HEK293 (cell line): ENCODE measurements around the gene RBFOX1.

ENCODE experiments used
- CTCF ChIA-PET: fragments of 350-600 bp; formaldehyde crosslinking; extraction: SDS; loops from one replicate; lab custom pipeline; 2021; ENCODE audit warnings: antibody characterized with exemption; lab: Yijun Ruan, JAX
- POLR2A ChIA-PET: fragments of 300-600 bp; formaldehyde crosslinking; extraction: SDS; loops from one replicate; lab custom pipeline; 2020; ENCODE audit warnings: antibody characterized with exemption, inconsistent platforms; lab: Yijun Ruan, JAX
- H3K27ac ChIP-seq: fragments of 200-500 bp; sonication (Bioruptor generic); 2 replicates; pipeline ENCODE4 v1.5.1; 2014; ENCODE audit warnings: low read depth, low read length, control low read depth, inconsistent platforms; ENCODE audit errors: extremely low read depth
- H3K36me3 ChIP-seq, 2 experiments: fragments of 200-500 bp in 1 of 2; sonication (Bioruptor generic) in 1 of 2; 1 replicate in 1 of 2; 2 replicates in 1 of 2; pipeline ENCODE4 v1.5.1; 2014 to 2017; ENCODE audit warnings: inconsistent platforms in 2 of 2, low read length in 2 of 2; ENCODE audit not compliant: control insufficient read depth in 2 of 2, insufficient read depth in 1 of 2
- H3K4me1 ChIP-seq: fragments of 200-500 bp; sonication (Bioruptor generic); 2 replicates; pipeline ENCODE4 v1.5.1; 2014; ENCODE audit warnings: mild to moderate bottlenecking, low read length, inconsistent platforms; ENCODE audit not compliant: control insufficient read depth, insufficient read depth
- H3K4me3 ChIP-seq: 2 replicates; pipeline ENCODE4 v1.5.1; 2011; ENCODE audit warnings: low read depth, mild to moderate bottlenecking, control low read depth, low read length, moderate library complexity
- H3K9me3 ChIP-seq: fragments of 200-500 bp; sonication (Bioruptor generic); 2 replicates; pipeline ENCODE4 v1.5.1; 2014; ENCODE audit warnings: low read depth, low read length, inconsistent platforms; ENCODE audit not compliant: control insufficient read depth, insufficient read depth
- EGR2 ChIP-seq: fragments of 450-650 bp; formaldehyde crosslinking; IDR thresholded peaks from 2 replicates; pipeline ENCODE4 v1.5.1; 2016; ENCODE audit warnings: low read depth, missing biosample characterization, missing genetic modification characterization
- GLI4 ChIP-seq: fragments of 450-650 bp; formaldehyde crosslinking; IDR thresholded peaks from 2 replicates; pipeline ENCODE4 v1.5.1; 2016; ENCODE audit warnings: missing biosample characterization, missing genetic modification characterization
- HOXD13 ChIP-seq: sonication (generic); formaldehyde crosslinking; IDR thresholded peaks from 2 replicates; pipeline ENCODE4 v1.8.0; 2022; ENCODE audit warnings: missing genetic modification reagents, borderline replicate concordance
- KLF8 ChIP-seq: fragments of 450-650 bp; formaldehyde crosslinking; IDR thresholded peaks from 2 replicates; pipeline ENCODE4 v1.5.1; 2016; ENCODE audit warnings: missing biosample characterization, missing genetic modification characterization
- MZF1 ChIP-seq: fragments of 450-650 bp; formaldehyde crosslinking; IDR thresholded peaks from 2 replicates; pipeline ENCODE4 v1.5.1; 2017; ENCODE audit warnings: missing biosample characterization, missing genetic modification characterization, borderline replicate concordance
- PRDM2 ChIP-seq: fragments of 450-650 bp; formaldehyde crosslinking; IDR thresholded peaks from 2 replicates; pipeline ENCODE4 v1.5.1; 2016; ENCODE audit warnings: missing biosample characterization, missing genetic modification characterization, borderline replicate concordance
- REST ChIP-seq: fragments of 450-650 bp; formaldehyde crosslinking; IDR thresholded peaks from 2 replicates; pipeline ENCODE4 v1.5.1; 2016; ENCODE audit warnings: missing biosample characterization, missing genetic modification characterization
- ZNF138 ChIP-seq: fragments of 450-650 bp; formaldehyde crosslinking; IDR thresholded peaks from 2 replicates; pipeline ENCODE4 v1.5.1; 2016; ENCODE audit warnings: missing biosample characterization, missing genetic modification characterization, borderline replicate concordance
- ZNF174 ChIP-seq: fragments of 450-650 bp; formaldehyde crosslinking; IDR thresholded peaks from 2 replicates; pipeline ENCODE4 v1.5.0; 2017; ENCODE audit warnings: missing biosample characterization, mild to moderate bottlenecking, missing genetic modification characterization
- ZNF202 ChIP-seq: fragments of 450-650 bp; formaldehyde crosslinking; IDR thresholded peaks from 2 replicates; pipeline ENCODE4 v1.5.1; 2016; ENCODE audit warnings: missing biosample characterization, missing genetic modification characterization, borderline replicate concordance
- ZNF24 ChIP-seq: fragments of 450-650 bp; formaldehyde crosslinking; IDR thresholded peaks from 2 replicates; pipeline ENCODE4 v1.5.1; 2016; ENCODE audit warnings: missing biosample characterization, missing genetic modification characterization
- ZNF366 ChIP-seq: fragments of 450-650 bp; formaldehyde crosslinking; conservative IDR thresholded peaks from 2 replicates; pipeline ENCODE4 v1.5.1; 2016; ENCODE audit warnings: missing biosample characterization, missing genetic modification characterization
- ZNF433 ChIP-seq: fragments of 450-650 bp; formaldehyde crosslinking; IDR thresholded peaks from 2 replicates; pipeline ENCODE4 v1.5.1; 2016; ENCODE audit warnings: missing biosample characterization, missing genetic modification characterization, low read depth
- ZNF629 ChIP-seq: fragments of 450-650 bp; formaldehyde crosslinking; IDR thresholded peaks from 2 replicates; pipeline ENCODE4 v1.5.1; 2017; ENCODE audit warnings: missing biosample characterization, missing genetic modification characterization
- TF ChIP-seq, protein P1 (sequence below): fragments of 450-650 bp; formaldehyde crosslinking; IDR thresholded peaks from 2 replicates; pipeline ENCODE4 v1.5.1; 2016; ENCODE audit warnings: missing biosample characterization, missing genetic modification characterization

RBFOX1 gene

DNA sequence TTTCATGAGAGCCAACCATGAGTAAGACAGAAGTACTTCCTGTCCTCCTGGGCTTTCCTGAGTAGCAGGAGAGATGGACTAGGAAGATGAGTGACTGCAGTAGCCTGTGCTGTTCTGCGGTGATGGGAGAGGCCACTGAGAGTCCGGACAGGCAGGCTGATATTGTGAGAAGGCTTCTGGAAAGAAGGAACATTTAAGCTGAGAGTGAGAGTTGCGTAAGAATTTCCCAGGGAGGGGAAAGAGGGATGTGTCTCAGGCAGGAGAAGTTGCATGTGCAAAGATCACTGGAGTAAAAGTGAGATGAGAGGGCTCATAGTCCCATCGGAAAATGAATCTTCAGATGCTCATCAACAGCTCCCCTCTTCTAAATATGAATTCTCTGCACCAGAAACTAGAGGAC is 258.3 kb downstream of the RBFOX1 start:
- no peaks in the 10 kb centered on the region for H3K36me3 ChIP-seq
- no peak overlapping the region for H3K27ac ChIP-seq
- TF ChIP-seq EGR2 (no peak), ZNF24 (no peak), ZNF629 (no peak), ZNF174 (no peak), ZNF138 (tag by site-specific recombination) (no peak), GLI4 (tag by site-specific recombination) (no peak), MZF1 (tag by site-specific recombination) (no peak), PRDM2 (tag by site-specific recombination) (no peak), ZNF366 (no peak), ZNF202 (tag by site-specific recombination) (no peak), ZNF433 (tag by site-specific recombination) (no peak), HOXD13 (no peak)
- TF ChIP-seq, protein P1, sequence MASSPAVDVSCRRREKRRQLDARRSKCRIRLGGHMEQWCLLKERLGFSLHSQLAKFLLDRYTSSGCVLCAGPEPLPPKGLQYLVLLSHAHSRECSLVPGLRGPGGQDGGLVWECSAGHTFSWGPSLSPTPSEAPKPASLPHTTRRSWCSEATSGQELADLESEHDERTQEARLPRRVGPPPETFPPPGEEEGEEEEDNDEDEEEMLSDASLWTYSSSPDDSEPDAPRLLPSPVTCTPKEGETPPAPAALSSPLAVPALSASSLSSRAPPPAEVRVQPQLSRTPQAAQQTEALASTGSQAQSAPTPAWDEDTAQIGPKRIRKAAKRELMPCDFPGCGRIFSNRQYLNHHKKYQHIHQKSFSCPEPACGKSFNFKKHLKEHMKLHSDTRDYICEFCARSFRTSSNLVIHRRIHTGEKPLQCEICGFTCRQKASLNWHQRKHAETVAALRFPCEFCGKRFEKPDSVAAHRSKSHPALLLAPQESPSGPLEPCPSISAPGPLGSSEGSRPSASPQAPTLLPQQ (tag by site-specific recombination) = no peak
- ChIA-PET POLR2A (no interaction called here), CTCF (no interaction called here)
- H3K4me3 ChIP-seq = no peak overlapping the region
- no peaks in the 10 kb centered on the region for H3K9me3 ChIP-seq
- no peaks in the 10 kb centered on the region for H3K4me1 ChIP-seq

DNA sequence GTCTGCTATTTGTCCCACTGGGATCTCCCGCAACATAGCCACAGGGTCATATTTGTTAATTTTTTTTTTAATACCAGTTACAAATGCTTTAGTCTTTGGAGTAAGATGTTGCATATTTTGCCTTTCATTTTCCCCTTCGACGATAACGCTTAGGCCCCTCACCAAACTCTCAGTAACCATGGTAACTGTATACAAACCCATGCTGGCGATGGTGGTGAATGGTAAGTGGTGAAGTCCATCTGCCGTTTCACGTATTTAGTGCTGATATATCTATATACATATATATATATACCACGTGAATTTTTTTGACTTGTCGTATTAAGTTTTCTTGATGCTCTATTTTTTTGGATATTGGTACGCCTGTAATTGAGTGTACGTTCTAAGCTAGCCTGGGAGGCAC is 263.7 kb downstream of the RBFOX1 start:
- Histone ChIP-seq H3K9me3 (no peaks in the 10 kb centered on the region), H3K36me3 (no peaks in the 10 kb centered on the region), H3K4me1 (no peaks in the 10 kb centered on the region), H3K4me3 (no peak overlapping the region), H3K27ac (no peak overlapping the region)
- no peak for TF ChIP-seq REST (tag by site-specific recombination)
- TF ChIP-seq KLF8 = no peak
- POLR2A ChIA-PET = no interaction called here
- CTCF ChIA-PET = interaction anchor here (0.7 kb wide), 1 partner anchor 898 kb away, joined by 3 read pairs; no protein-coding TSS in a partner anchor
